ENCODE data around the gene PRKAR2A.
"Not testable (repeated sequence)": the region's sequence is repeated elsewhere in the genome, so short reads cannot be mapped to it uniquely, and the experiment has no call there.

The PRKAR2A gene

GRCh38 chr3:48739955-48740823 is 107.5 kb downstream of the PRKAR2A start:
- peak; percentile 85 to 97 (median 94) for DNase-seq
- intact Hi-C loops (cut with DNase I): no loop called here

GRCh38 chr3:48739617-48739954 is 108.1 kb downstream of the PRKAR2A start:
- DNase-seq: peak in 3 of 42 donors; percentile 5 to 12 (median 12)
- intact Hi-C loops (cut with DNase I): no loop called here

GRCh38 chr3:48738926-48739616 is 108.6 kb downstream of the PRKAR2A start:
- intact Hi-C loops (cut with DNase I): no loop called here
- DNase-seq: no peak

- no peak for DNase-seq
- intact Hi-C loops (cut with DNase I): no loop called here
These were observed 109.5 kb downstream of the PRKAR2A start for GRCh38 chr3:48738144-48738536.

- DNase-seq; intact Hi-C loops (cut with DNase I): not testable (repeated sequence)
These were observed 112.5 kb downstream of the PRKAR2A start for GRCh38 chr3:48735075-48735767.

- intact Hi-C loops (cut with DNase I); DNase-seq: not testable (repeated sequence)
These were observed 113.1 kb downstream of the PRKAR2A start for GRCh38 chr3:48734541-48734940.

GRCh38 chr3:48733752-48734518 is 113.7 kb downstream of the PRKAR2A start:
- DNase-seq; intact Hi-C loops (cut with DNase I): not testable (repeated sequence)

- no peak for DNase-seq
- intact Hi-C loops (cut with DNase I): no loop called here
These were observed 120.2 kb downstream of the PRKAR2A start for GRCh38 chr3:48727511-48727910.

- intact Hi-C loops (cut with DNase I); DNase-seq: not testable (repeated sequence)
These were observed 122.4 kb downstream of the PRKAR2A start for GRCh38 chr3:48725185-48725855.

GRCh38 chr3:48723725-48724124 is 123.9 kb downstream of the PRKAR2A start:
- intact Hi-C loops (cut with DNase I): no loop called here

GRCh38 chr3:48723293-48723692 is 124.4 kb downstream of the PRKAR2A start:
- intact Hi-C loops (cut with DNase I); DNase-seq: not testable (repeated sequence)

More at GRCh38 chr3:48723725-48724124, 123.9 kb downstream of the PRKAR2A start:
- no peak for DNase-seq

GRCh38 chr3:48716982-48717746 is 130.5 kb downstream of the PRKAR2A start, which contains the start of gene IP6K2:
IP6K2 (minus strand) TSS chr3:48717221; CDS start chr3:48695291, 21,930 bp downstream.
- peak; percentile 97 to 100 (median 99) for DNase-seq
- intact Hi-C loops (cut with DNase I): no loop called here

GRCh38 chr3:48716508-48716981 is 131.1 kb downstream of the PRKAR2A start:
- intact Hi-C loops (cut with DNase I): no loop called here
- peak in 17 of 42 donors; percentile 18 to 53 (median 33) for DNase-seq

GRCh38 chr3:48715174-48715800 is 132.4 kb downstream of the PRKAR2A start:
- intact Hi-C loops (cut with DNase I): no loop called here
- DNase-seq: peak in 27 of 42 donors; percentile 13 to 85 (median 46)

GRCh38 chr3:48711727-48712126 is 135.9 kb downstream of the PRKAR2A start:
- no peak for DNase-seq
- intact Hi-C loops (cut with DNase I): no loop called here

GRCh38 chr3:48709051-48709461 is 138.6 kb downstream of the PRKAR2A start:
- no peak for DNase-seq
- intact Hi-C loops (cut with DNase I): no loop called here

- DNase-seq: no peak
- intact Hi-C loops (cut with DNase I): no loop called here
These were observed 139.2 kb downstream of the PRKAR2A start for GRCh38 chr3:48708481-48708889.
